ENCODE data around the gene ELF2. TPM values are rescaled to one million over a fixed set of nuclear protein-coding genes. Genes with fewer than 3 reads are reported as not detected.

Gene ELF2
- polyA plus RNA-seq, result 105 and 116 TPM in 2 replicates
- polyA minus RNA-seq, result 156 and 163 TPM in 2 replicates

GRCh38 chr4:139177049-139177868, at the start of gene ELF2:
Gene ELF2, minus strand, starts transcription at chr4:139177218. Its CDS starts 39,517 bp downstream, at chr4:139137701.
- TF ChIP-seq MXI1 (conservative IDR thresholded peaks at IDR 0.05; ENCODE audit: poor library complexity, severe bottlenecking) (no peak), EZH2 (IDR thresholded peaks at IDR 0.05; ENCODE audit: borderline replicate concordance, insufficient read depth, low read length, poor library complexity, severe bottlenecking) (no peak), SMC3 (conservative IDR thresholded peaks at IDR 0.05; ENCODE audit: poor library complexity) (no peak), EP300 (conservative IDR thresholded peaks at IDR 0.05; ENCODE audit: poor library complexity, severe bottlenecking) (no peak), POLR2AphosphoS5 (IDR thresholded peaks at IDR 0.05) (peak; percentile 41), RAD21 (conservative IDR thresholded peaks at IDR 0.05) (peak; percentile 13), CTCF (IDR thresholded peaks at IDR 0.05; ENCODE audit: poor library complexity, severe bottlenecking) (no peak), TAF1 (IDR thresholded peaks at IDR 0.05; ENCODE audit: low read depth) (no peak)
- no peaks in the 10 kb centered on the region for H3K36me3 ChIP-seq (ENCODE audit: insufficient read depth, low read length)
- peak within 1 kb of the TSS; percentile 73 for H3K4me3 ChIP-seq (ENCODE audit: low read length)
- H3K79me2 ChIP-seq (replicated peaks; ENCODE audit: insufficient read depth, low read length), result peaks cover 36% of the 10 kb centered on the region
- H3K9me3 ChIP-seq (ENCODE audit: low read length), result no peaks in the 10 kb centered on the region
- H3K4me2 ChIP-seq (ENCODE audit: low read length), result peak within 1 kb of the TSS; percentile 86
- H3K9ac ChIP-seq (ENCODE audit: low read length), result peak within 1 kb of the TSS; percentile 96
- H3F3A ChIP-seq (ENCODE audit: insufficient read depth, low read length, poor library complexity, severe bottlenecking), result peaks cover 11% of the 10 kb centered on the region
- peak within 1 kb of the TSS; percentile 93 for H2AFZ ChIP-seq (ENCODE audit: low read depth, low read length)
- H3K27ac ChIP-seq (ENCODE audit: low read length), result peak within 1 kb of the TSS; percentile 99
- H3K9me2 ChIP-seq (ENCODE audit: insufficient read depth, low read length), result no peaks in the 10 kb centered on the region
- H4K20me1 ChIP-seq (ENCODE audit: insufficient read depth), result peaks cover 8% of the 10 kb centered on the region
- H3K27me3 ChIP-seq (ENCODE audit: insufficient read depth, low read depth, low read length), result no peaks in the 10 kb centered on the region

- Histone ChIP-seq H3K4me2 (ENCODE audit: low read length) (no peak overlapping the region), H3F3A (ENCODE audit: insufficient read depth, low read length, poor library complexity, severe bottlenecking) (no peaks in the 10 kb centered on the region), H3K9me2 (ENCODE audit: insufficient read depth, low read length) (no peaks in the 10 kb centered on the region), H4K20me1 (ENCODE audit: insufficient read depth) (no peaks in the 10 kb centered on the region), H3K27ac (ENCODE audit: low read length) (no peak overlapping the region), H3K27me3 (ENCODE audit: insufficient read depth, low read depth, low read length) (no peaks in the 10 kb centered on the region), H3K4me3 (ENCODE audit: low read length) (no peak overlapping the region), H3K79me2 (replicated peaks; ENCODE audit: insufficient read depth, low read length) (no peaks in the 10 kb centered on the region), H3K9ac (ENCODE audit: low read length) (no peak overlapping the region), H2AFZ (ENCODE audit: low read depth, low read length) (no peak overlapping the region), H3K36me3 (ENCODE audit: insufficient read depth, low read length) (no peaks in the 10 kb centered on the region), H3K9me3 (ENCODE audit: low read length) (no peaks in the 10 kb centered on the region)
- no peak for TF ChIP-seq CTCF (IDR thresholded peaks at IDR 0.05; ENCODE audit: poor library complexity, severe bottlenecking)
- TF ChIP-seq TAF1 (IDR thresholded peaks at IDR 0.05; ENCODE audit: low read depth), result no peak
- no peak for TF ChIP-seq RAD21 (conservative IDR thresholded peaks at IDR 0.05)
- no peak for TF ChIP-seq POLR2AphosphoS5 (IDR thresholded peaks at IDR 0.05)
- TF ChIP-seq MXI1 (conservative IDR thresholded peaks at IDR 0.05; ENCODE audit: poor library complexity, severe bottlenecking), result no peak
- TF ChIP-seq SMC3 (conservative IDR thresholded peaks at IDR 0.05; ENCODE audit: poor library complexity), result no peak
- no peak for TF ChIP-seq EZH2 (IDR thresholded peaks at IDR 0.05; ENCODE audit: borderline replicate concordance, insufficient read depth, low read length, poor library complexity, severe bottlenecking)
- no peak for TF ChIP-seq EP300 (conservative IDR thresholded peaks at IDR 0.05; ENCODE audit: poor library complexity, severe bottlenecking)
- no peak for TF ChIP-seq REST (IDR thresholded peaks at IDR 0.05; ENCODE audit: borderline replicate concordance)
These were observed 46.8 kb upstream of the ELF2 start for GRCh38 chr4:139223682-139224317.

All from neural cell (in vitro differentiated cells).